ENCODE measurements around the gene PGBD5. TPM values are rescaled to one million over a fixed set of nuclear protein-coding genes. Genes with fewer than 3 reads are reported as not detected.

PGBD5 gene
- total RNA-seq, 1 donor from 2014 or later = 2.0 TPM

DNA sequence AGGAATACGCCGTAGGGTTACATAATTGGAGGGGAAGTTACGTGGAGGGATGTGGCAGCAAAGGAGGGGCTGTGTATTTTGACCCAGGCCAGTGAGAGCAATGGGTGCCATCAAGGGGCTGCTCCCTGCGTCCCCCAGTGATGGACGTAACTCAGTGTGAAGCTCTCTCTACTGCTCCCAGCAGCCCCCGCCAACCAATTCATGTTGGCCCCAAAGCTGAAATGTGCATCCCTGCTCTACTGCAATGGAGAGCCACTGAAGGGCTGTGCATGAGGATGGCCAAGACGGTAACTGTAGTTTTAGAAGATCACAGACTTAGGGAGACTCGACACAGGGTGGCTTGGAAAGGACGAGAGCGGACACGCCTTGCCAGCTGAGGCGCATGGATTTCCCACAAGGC, 38.3 kb downstream of the PGBD5 start:
- Mint-ChIP-seq H3K36me3 (ENCODE audit: low read depth, unreplicated experiment) (no peaks in the 10 kb centered on the region), H3K4me3 (ENCODE audit: unreplicated experiment) (no peak overlapping the region)

DNA sequence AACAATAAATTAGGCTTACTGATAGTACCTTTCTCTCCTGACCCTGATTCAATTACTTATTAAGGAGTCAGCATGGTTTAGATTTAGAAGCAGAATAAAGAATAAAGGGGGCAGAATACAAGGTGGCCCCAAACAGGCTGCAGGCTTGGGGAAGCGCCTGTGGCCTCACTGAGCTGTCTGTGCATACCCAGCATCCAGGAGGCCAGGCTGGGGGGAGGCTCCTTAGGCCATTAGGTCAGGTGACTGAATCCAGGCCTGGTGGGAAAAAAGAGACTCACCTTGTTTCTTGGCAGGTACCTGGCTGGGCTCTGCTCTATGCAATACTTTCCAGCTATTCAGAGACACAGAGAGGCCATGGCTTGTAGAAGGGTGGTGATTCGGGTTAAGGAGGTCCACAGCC, 38.8 kb downstream of the PGBD5 start:
- Mint-ChIP-seq H3K27me3 (ENCODE audit: unreplicated experiment) (peaks cover 4% of the 10 kb centered on the region), H3K4me1 (ENCODE audit: unreplicated experiment) (peaks cover 5% of the 10 kb centered on the region), H3K36me3 (ENCODE audit: low read depth, unreplicated experiment) (no peaks in the 10 kb centered on the region), H3K4me3 (ENCODE audit: unreplicated experiment) (no peak overlapping the region), H3K27ac (ENCODE audit: unreplicated experiment) (no peak overlapping the region), H3K9me3 (ENCODE audit: unreplicated experiment) (no peaks in the 10 kb centered on the region)
- TF ChIP-seq, protein P1, sequence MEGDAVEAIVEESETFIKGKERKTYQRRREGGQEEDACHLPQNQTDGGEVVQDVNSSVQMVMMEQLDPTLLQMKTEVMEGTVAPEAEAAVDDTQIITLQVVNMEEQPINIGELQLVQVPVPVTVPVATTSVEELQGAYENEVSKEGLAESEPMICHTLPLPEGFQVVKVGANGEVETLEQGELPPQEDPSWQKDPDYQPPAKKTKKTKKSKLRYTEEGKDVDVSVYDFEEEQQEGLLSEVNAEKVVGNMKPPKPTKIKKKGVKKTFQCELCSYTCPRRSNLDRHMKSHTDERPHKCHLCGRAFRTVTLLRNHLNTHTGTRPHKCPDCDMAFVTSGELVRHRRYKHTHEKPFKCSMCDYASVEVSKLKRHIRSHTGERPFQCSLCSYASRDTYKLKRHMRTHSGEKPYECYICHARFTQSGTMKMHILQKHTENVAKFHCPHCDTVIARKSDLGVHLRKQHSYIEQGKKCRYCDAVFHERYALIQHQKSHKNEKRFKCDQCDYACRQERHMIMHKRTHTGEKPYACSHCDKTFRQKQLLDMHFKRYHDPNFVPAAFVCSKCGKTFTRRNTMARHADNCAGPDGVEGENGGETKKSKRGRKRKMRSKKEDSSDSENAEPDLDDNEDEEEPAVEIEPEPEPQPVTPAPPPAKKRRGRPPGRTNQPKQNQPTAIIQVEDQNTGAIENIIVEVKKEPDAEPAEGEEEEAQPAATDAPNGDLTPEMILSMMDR (IDR thresholded peaks at IDR 0.05; ENCODE audit: unreplicated experiment) = no peak
- no peak for DNase-seq (ENCODE audit: low spot score)

More for the DNA sequence above, 38.3 kb downstream of the PGBD5 start:
- H3K27ac Mint-ChIP-seq (ENCODE audit: unreplicated experiment) = no peak overlapping the region
- TF ChIP-seq, protein P1 (IDR thresholded peaks at IDR 0.05; ENCODE audit: unreplicated experiment) = no peak
- peaks cover 4% of the 10 kb centered on the region for H3K27me3 Mint-ChIP-seq (ENCODE audit: unreplicated experiment)
- peaks cover 5% of the 10 kb centered on the region for H3K4me1 Mint-ChIP-seq (ENCODE audit: unreplicated experiment)
- no peak for DNase-seq (ENCODE audit: low spot score)
- no peaks in the 10 kb centered on the region for H3K9me3 Mint-ChIP-seq (ENCODE audit: unreplicated experiment)

DNA sequence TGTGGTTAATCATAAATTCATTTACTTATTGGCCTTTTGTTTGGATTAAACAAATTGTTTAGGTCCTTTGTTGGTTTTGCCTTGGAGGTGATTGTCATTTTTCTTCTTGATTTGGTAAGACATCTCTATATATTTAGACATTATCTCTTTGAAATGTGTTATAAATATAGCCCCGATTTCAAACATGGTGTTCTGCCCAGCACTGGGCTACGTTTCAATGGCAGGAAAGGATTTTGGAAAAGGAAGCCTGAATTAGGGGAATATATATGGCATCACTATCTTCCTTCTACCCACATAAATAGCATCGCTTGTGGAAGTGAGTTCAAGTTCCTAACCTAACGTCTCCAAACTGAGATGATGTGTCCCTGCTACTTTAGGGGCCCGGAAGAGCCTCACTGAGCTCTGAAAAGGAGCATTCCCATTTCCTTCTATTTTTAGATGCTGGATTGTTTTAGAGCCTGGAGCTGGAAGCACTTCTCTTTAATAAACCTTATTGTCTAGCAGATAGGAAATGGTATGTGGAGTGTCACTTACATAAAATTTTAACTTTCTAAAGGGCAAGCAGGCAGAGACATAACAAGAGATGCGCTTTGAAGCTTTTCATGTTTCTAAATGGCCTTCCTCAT, 39.4 kb downstream of the PGBD5 start:
- H3K27me3 Mint-ChIP-seq (ENCODE audit: unreplicated experiment) = peaks cover 2% of the 10 kb centered on the region
- DNase-seq (ENCODE audit: low spot score) = no peak
- TF ChIP-seq, protein P1 (IDR thresholded peaks at IDR 0.05; ENCODE audit: unreplicated experiment) = no peak
- H3K27ac Mint-ChIP-seq (ENCODE audit: unreplicated experiment) = no peak overlapping the region
- H3K9me3 Mint-ChIP-seq (ENCODE audit: unreplicated experiment) = no peaks in the 10 kb centered on the region
- peaks cover 10% of the 10 kb centered on the region for H3K4me1 Mint-ChIP-seq (ENCODE audit: unreplicated experiment)
- H3K4me3 Mint-ChIP-seq (ENCODE audit: unreplicated experiment) = no peak overlapping the region
- no peaks in the 10 kb centered on the region for H3K36me3 Mint-ChIP-seq (ENCODE audit: low read depth, unreplicated experiment)

DNA sequence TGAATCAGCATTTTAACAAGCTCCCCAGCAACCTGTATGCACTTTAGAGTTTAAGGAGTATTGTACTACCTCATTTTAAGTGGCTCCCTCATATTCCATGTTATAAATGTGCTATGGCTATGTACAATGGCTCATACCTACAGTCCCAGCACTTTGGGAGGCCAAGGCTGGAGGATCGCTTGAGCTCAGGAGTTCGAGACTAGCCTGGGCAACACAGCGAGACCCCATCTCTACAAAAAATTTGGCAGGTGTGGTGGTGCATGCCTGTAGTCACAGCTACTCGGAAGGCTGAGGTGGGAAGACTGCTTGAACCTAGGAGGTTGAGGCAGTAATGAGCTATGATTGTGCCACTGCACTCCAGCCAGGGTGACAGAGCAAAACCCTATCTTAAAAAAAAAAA, 40.2 kb downstream of the PGBD5 start:
- Mint-ChIP-seq H3K9me3 (ENCODE audit: unreplicated experiment) (no peaks in the 10 kb centered on the region), H3K4me1 (ENCODE audit: unreplicated experiment) (peaks cover 12% of the 10 kb centered on the region), H3K36me3 (ENCODE audit: low read depth, unreplicated experiment) (no peaks in the 10 kb centered on the region), H3K27me3 (ENCODE audit: unreplicated experiment) (peaks cover 2% of the 10 kb centered on the region), H3K27ac (ENCODE audit: unreplicated experiment) (no peak overlapping the region), H3K4me3 (ENCODE audit: unreplicated experiment) (no peak overlapping the region)
- no peak for DNase-seq (ENCODE audit: low spot score)
- TF ChIP-seq, protein P1 (IDR thresholded peaks at IDR 0.05; ENCODE audit: unreplicated experiment) = no peak

DNA sequence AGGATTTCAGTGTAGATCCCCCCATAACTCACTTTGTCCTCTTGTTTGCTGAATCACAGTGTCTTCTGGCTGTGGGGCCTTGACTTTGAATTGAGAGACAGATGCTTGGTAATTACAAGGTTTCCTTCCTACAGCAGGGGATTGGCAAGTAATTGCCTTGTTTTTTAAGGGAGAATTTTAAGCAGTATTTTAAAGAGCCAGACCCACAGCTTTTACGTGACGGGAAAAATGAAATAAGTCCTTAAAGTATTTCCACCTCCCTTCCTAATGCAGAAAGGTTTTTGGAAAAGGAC, 41.0 kb downstream of the PGBD5 start:
- TF ChIP-seq, protein P1 (IDR thresholded peaks at IDR 0.05; ENCODE audit: unreplicated experiment) = no peak
- no peak for DNase-seq (ENCODE audit: low spot score)
- no peak overlapping the region for H3K4me3 Mint-ChIP-seq (ENCODE audit: unreplicated experiment)
- peaks cover 12% of the 10 kb centered on the region for H3K4me1 Mint-ChIP-seq (ENCODE audit: unreplicated experiment)
- peaks cover 2% of the 10 kb centered on the region for H3K27me3 Mint-ChIP-seq (ENCODE audit: unreplicated experiment)
- H3K27ac Mint-ChIP-seq (ENCODE audit: unreplicated experiment) = no peak overlapping the region
- H3K9me3 Mint-ChIP-seq (ENCODE audit: unreplicated experiment) = no peaks in the 10 kb centered on the region
- no peaks in the 10 kb centered on the region for H3K36me3 Mint-ChIP-seq (ENCODE audit: low read depth, unreplicated experiment)

Measured in endothelial cell (in vitro differentiated cells).